GM20000 (cell line): ENCODE data around the gene CAPS.

Source experiments
- DNase-seq: peaks from one replicate; pipeline ENCODE4 v3.0.0; 2012; ENCODE audit warnings: low spot score
- CTCF ChIP-seq: IDR thresholded peaks from 2 replicates; pipeline ENCODE4 v1.5.1; 2012; ENCODE audit warnings: mild to moderate bottlenecking, control low read depth; ENCODE audit errors: extremely low read depth, missing control alignments

The CAPS gene

GRCh38 chr19:5950741-5951140, 36.7 kb downstream of the CAPS start:
- DNase-seq: no peak
- no peak for TF ChIP-seq CTCF

- DNase-seq: peak; percentile 70
- TF ChIP-seq CTCF: no peak
Measured at GRCh38 chr19:5951338-5951861, 37.3 kb downstream of the CAPS start.

GRCh38 chr19:5952193-5953029, 38.4 kb downstream of the CAPS start:
- DNase-seq: no peak
- TF ChIP-seq CTCF: no peak

GRCh38 chr19:5953030-5953589, 39.1 kb downstream of the CAPS start:
- no peak for TF ChIP-seq CTCF
- no peak for DNase-seq

- no peak for TF ChIP-seq CTCF
- DNase-seq: no peak
Measured at GRCh38 chr19:5953680-5954213, 39.7 kb downstream of the CAPS start.

GRCh38 chr19:5954293-5954692, 40.2 kb downstream of the CAPS start:
- no peak for TF ChIP-seq CTCF
- DNase-seq: no peak

- DNase-seq: no peak
Measured at GRCh38 chr19:5955636-5955935, 41.5 kb downstream of the CAPS start.

More at GRCh38 chr19:5955636-5955935, 41.5 kb downstream of the CAPS start:
- TF ChIP-seq CTCF: no peak
